Measurements from ENCODE around the gene LMX1B.
"Not testable (repeated sequence)": the region's sequence is repeated elsewhere in the genome, so short reads cannot be mapped to it uniquely, and the experiment has no call there.

Gene LMX1B

GRCh38 chr9:126705767-126706697 is 92.3 kb downstream of the LMX1B start:
- DNase-seq (ENCODE audit: insufficient read length, low spot score) (peak; percentile 70), FAIRE-seq (no peak)

GRCh38 chr9:126706698-126707053 is 92.9 kb downstream of the LMX1B start:
- DNase-seq (ENCODE audit: insufficient read length, low spot score) (no peak), FAIRE-seq (no peak)

GRCh38 chr9:126707083-126707482 is 93.4 kb downstream of the LMX1B start:
- DNase-seq (ENCODE audit: insufficient read length, low spot score) (no peak), FAIRE-seq (no peak)

- DNase-seq (ENCODE audit: insufficient read length, low spot score); FAIRE-seq: not testable (repeated sequence)
Measured at GRCh38 chr9:126707712-126708111, 94.0 kb downstream of the LMX1B start.

GRCh38 chr9:126708178-126708577 is 94.5 kb downstream of the LMX1B start:
- no peak for DNase-seq (ENCODE audit: insufficient read length, low spot score)
- no peak for FAIRE-seq

GRCh38 chr9:126709241-126709640 is 95.5 kb downstream of the LMX1B start:
- DNase-seq (ENCODE audit: insufficient read length, low spot score) (no peak), FAIRE-seq (no peak)

GRCh38 chr9:126715382-126715781 is 101.7 kb downstream of the LMX1B start:
- DNase-seq (ENCODE audit: insufficient read length, low spot score) (no peak), FAIRE-seq (no peak)

GRCh38 chr9:126717441-126717840 is 103.7 kb downstream of the LMX1B start:
- FAIRE-seq; DNase-seq (ENCODE audit: insufficient read length, low spot score): not testable (repeated sequence)

GRCh38 chr9:126719618-126720031 is 105.9 kb downstream of the LMX1B start:
- FAIRE-seq (no peak), DNase-seq (ENCODE audit: insufficient read length, low spot score) (peak; percentile 34)

GRCh38 chr9:126720036-126720435 is 106.3 kb downstream of the LMX1B start:
- DNase-seq (ENCODE audit: insufficient read length, low spot score), result no peak
- no peak for FAIRE-seq

GRCh38 chr9:126720661-126721563 is 107.2 kb downstream of the LMX1B start:
- DNase-seq (ENCODE audit: insufficient read length, low spot score) (no peak), FAIRE-seq (no peak)

GRCh38 chr9:126721564-126721981 is 107.8 kb downstream of the LMX1B start:
- no peak for FAIRE-seq
- DNase-seq (ENCODE audit: insufficient read length, low spot score), result no peak

- peak; percentile 71 for FAIRE-seq
- peak; percentile 78 for DNase-seq (ENCODE audit: insufficient read length, low spot score)
Measured at GRCh38 chr9:126722252-126722921, 108.7 kb downstream of the LMX1B start.

- FAIRE-seq (peak; percentile 20), DNase-seq (ENCODE audit: insufficient read length, low spot score) (peak; percentile 48)
Measured at GRCh38 chr9:126722922-126723806, 109.4 kb downstream of the LMX1B start.

- FAIRE-seq, result no peak
Measured at GRCh38 chr9:126723807-126724172, 110.1 kb downstream of the LMX1B start.

GRCh38 chr9:126724226-126724625 is 110.5 kb downstream of the LMX1B start:
- no peak for DNase-seq (ENCODE audit: insufficient read length, low spot score)
- no peak for FAIRE-seq

More at GRCh38 chr9:126723807-126724172, 110.1 kb downstream of the LMX1B start:
- no peak for DNase-seq (ENCODE audit: insufficient read length, low spot score)

GRCh38 chr9:126725485-126725884 is 111.8 kb downstream of the LMX1B start:
- FAIRE-seq; DNase-seq (ENCODE audit: insufficient read length, low spot score): not testable (repeated sequence)

- not testable (repeated sequence) for FAIRE-seq; DNase-seq (ENCODE audit: insufficient read length, low spot score)
Measured at GRCh38 chr9:126728210-126728609, 114.5 kb downstream of the LMX1B start.

- not testable (repeated sequence) for FAIRE-seq; DNase-seq (ENCODE audit: insufficient read length, low spot score)
Measured at GRCh38 chr9:126730592-126730991, 116.9 kb downstream of the LMX1B start.

GRCh38 chr9:126733005-126733404 is 119.3 kb downstream of the LMX1B start:
- FAIRE-seq (no peak), DNase-seq (ENCODE audit: insufficient read length, low spot score) (no peak)
